Measurements from ENCODE around the gene BCL2L12.

GRCh38 chr19:49652551-49653465 is 12.9 kb upstream of the BCL2L12 start:
- TF ChIP-seq CTCF (IDR thresholded peaks at IDR 0.05; ENCODE audit: low read length) (no peak), EZH2phosphoT487 (IDR thresholded peaks at IDR 0.05; ENCODE audit: low read length) (no peak)

Measured in MM.1S (cell line).